PFSK-1 (cell line): ENCODE data around the gene KRT23.

Experiments
- FOXP2 ChIP-seq: optimal IDR thresholded peaks from 2 replicates; pipeline ENCODE3; 2011; ENCODE audit warnings: borderline replicate concordance, control low read depth, inconsistent platforms; ENCODE audit not compliant: insufficient read depth; ENCODE audit errors: extremely low read length, extremely low read depth
- POLR2AphosphoS5 ChIP-seq: IDR thresholded peaks from 2 replicates; pipeline ENCODE4 v1.6.1; 2012; ENCODE audit warnings: low read depth, mild to moderate bottlenecking, control low read depth, low read length, moderate library complexity
- REST ChIP-seq, 2 experiments: IDR thresholded peaks; 2 replicates each; pipeline versions ENCODE4 v1.6.1 to v1.8.0; 2011 to 2012; ENCODE audit warnings: low read depth in 2 of 2, low read length in 2 of 2, control low read depth in 1 of 2, inconsistent platforms in 1 of 2, mild to moderate bottlenecking in 1 of 2, moderate library complexity in 1 of 2; ENCODE audit not compliant: insufficient read depth in 1 of 2
- SIN3A ChIP-seq: IDR thresholded peaks from 2 replicates; pipeline ENCODE4 v1.6.1; 2012; ENCODE audit warnings: mild to moderate bottlenecking, low read length, moderate library complexity, borderline replicate concordance; ENCODE audit not compliant: insufficient read depth
- TAF1 ChIP-seq: IDR thresholded peaks from 2 replicates; pipeline ENCODE4 v1.6.1; 2012; ENCODE audit warnings: low read length, control low read depth, borderline replicate concordance; ENCODE audit not compliant: insufficient read depth

KRT23 gene

GRCh38 chr17:40958086-40958953 lies 20.9 kb upstream of the KRT23 start:
- TF ChIP-seq SIN3A (no peak), TAF1 (no peak), FOXP2 (no peak), POLR2AphosphoS5 (no peak), REST (IDR thresholded peaks at IDR 0.05; ENCODE audit: insufficient read depth in 1 of 2, low read depth in 2 of 2, low read length in 2 of 2) (no peak)

- TF ChIP-seq REST (IDR thresholded peaks at IDR 0.05; ENCODE audit: insufficient read depth in 1 of 2, low read depth in 2 of 2, low read length in 2 of 2) (no peak), SIN3A (no peak), FOXP2 (no peak), TAF1 (no peak), POLR2AphosphoS5 (no peak)
These were observed 19.2 kb upstream of the KRT23 start for GRCh38 chr17:40956401-40957254.

GRCh38 chr17:40953881-40954280 lies 16.4 kb upstream of the KRT23 start:
- TF ChIP-seq SIN3A (no peak), TAF1 (no peak), POLR2AphosphoS5 (no peak), REST (IDR thresholded peaks at IDR 0.05; ENCODE audit: insufficient read depth in 1 of 2, low read depth in 2 of 2, low read length in 2 of 2) (no peak), FOXP2 (no peak)

- TF ChIP-seq SIN3A (no peak), REST (IDR thresholded peaks at IDR 0.05; ENCODE audit: insufficient read depth in 1 of 2, low read depth in 2 of 2, low read length in 2 of 2) (no peak), POLR2AphosphoS5 (no peak), FOXP2 (no peak), TAF1 (no peak)
These were observed 15.2 kb upstream of the KRT23 start for GRCh38 chr17:40952661-40953060.
